Stimulated activated CD8-positive, alpha-beta memory T cell treated with anti-CD3 and anti-CD28 coated beads, Interleukin-12 subunit alpha, Interleukin-12 subunit beta, amount 100 ng/mL, for 24 hours (primary cell): ENCODE results near the gene FGFRL1.
"Not testable (repeated sequence)": the region's sequence is repeated elsewhere in the genome, so short reads cannot be mapped to it uniquely, and the experiment has no call there.

Experiments used
- DNase-seq: peaks from one replicate; pipeline ENCODE4 v3.0.0-alpha.2; 2020; ENCODE audit errors: extremely low read depth

The FGFRL1 gene

DNA sequence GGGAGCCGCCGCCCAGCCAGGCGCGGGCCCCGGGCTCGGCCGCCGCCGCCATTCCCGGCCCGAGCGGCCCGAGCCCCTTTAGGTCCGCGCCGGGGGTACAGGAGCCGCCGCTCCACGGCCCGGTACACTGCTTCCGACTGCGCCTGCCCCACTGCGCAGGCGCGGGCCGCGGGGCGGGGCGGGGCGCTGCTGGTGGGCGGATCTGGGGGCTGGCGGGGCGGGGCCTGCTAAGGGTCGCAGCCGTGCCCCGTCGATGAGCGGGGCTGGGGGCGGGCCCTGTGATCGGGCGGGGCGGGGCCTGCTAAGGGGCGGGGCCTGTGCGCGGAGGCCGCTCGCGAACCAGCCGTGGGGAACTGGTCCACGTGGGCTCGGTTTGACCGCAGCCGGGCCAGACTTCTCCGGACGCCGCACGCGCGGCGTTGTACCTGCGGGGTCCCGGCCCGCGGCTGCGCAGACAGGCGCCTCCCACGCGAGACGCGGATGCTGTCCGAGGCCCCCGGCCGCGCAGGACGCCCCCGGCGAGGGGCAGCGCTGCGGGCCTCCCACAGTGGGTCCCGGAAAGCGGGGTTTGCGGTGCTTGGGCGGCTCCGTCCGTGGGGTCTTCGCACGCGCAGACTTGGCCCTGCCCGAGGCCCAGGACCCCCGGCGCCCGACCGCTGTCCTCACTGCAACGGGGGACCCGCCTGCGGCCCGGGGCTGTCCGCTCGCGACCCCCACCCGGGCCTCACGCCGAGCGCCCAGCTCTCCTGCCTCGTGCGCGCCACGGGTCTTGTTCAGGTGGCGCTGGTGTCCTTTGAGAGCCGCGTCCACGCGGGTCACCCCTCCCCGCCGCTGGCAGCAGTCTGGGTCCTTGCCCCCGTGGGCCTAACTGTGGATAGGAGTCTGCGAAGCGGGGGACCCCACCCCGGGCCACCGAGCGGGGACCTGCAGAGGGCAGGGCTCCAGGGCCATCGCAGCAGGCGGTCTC lies 37.7 kb upstream of the FGFRL1 start, which contains the start of gene DGKQ:
Gene DGKQ, minus strand, starts transcription at position 139 of the 967 bp plus-strand sequence. Its CDS starts 87 bp downstream, at position 52.
- DNase-seq, result peak; percentile 70

DNA sequence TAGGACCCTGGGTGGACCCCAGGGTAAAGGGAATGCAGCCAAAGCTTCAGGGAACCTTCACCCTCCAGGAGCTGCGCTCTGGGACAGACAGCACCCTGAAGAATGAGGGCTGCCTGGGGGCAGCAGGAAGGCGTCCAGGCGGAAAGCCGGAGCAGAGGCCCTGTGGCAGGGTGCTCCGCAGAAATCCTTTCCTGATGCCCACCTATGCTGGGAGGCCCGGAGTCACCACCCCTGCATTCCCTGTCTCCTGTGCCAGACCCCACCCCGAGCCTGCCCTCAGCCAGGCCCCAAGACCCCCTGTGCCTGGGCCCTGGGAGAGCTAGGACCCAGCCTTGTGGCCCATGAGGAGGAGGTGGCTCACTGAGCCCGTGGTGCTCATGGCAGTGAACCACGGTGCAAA lies 36.8 kb upstream of the FGFRL1 start:
- DNase-seq, result no peak

DNA sequence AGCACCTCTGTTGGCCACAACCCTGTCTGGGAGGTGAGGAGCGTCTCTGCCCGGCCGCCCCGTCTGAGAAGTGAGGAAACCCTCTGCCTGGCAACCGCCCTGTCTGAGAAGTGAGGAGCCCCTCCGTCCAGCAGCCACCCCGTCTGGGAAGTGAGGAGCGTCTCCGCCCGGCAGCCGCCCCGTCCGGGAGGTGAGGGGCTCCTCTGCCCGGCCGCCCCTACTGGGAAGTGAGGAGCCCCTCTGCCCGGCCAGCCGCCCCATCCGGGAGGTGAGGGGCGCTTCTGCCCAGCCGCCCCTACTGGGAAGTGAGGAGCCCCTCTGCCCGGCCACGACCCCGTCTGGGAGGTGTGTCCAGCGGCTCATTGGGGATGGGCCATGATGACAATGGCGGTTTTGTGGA lies 35.4 kb upstream of the FGFRL1 start:
- not testable (repeated sequence) for DNase-seq

DNA sequence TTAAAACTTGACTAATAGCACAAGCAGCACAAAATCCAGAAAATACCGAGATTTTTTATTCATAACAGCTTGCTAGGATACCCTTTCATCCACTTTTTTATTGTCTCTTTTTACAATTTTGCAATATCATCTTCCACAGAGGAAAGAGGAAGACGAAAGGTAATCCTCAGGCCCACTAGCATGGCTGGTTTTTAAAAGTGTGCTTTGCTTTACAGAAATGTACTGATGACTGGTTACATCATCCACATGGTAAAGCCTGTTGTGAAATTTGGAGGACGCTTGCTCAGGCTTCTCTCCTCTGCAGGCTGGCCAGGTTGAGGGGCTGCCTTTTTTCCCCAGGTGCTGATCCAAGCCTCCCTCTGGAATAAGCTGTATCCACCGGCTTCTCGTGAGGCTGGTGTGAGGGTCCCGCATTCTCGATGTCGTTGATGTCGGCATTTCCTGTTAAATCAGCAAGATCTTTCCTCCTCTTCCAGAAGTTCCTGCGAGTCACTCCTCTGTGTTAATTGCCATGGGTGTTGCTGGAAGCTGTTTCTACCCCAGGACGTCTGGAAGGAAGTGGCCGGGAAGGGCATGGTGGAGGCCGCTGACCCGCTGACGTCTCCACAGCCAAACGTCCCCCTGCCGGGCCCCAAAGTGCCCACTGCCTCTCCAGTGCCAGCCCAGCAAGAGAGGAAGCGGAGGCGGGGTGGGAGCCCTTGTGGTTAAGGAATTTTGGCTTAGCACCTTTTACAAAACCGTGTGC lies 32.3 kb upstream of the FGFRL1 start:
- no peak for DNase-seq

DNA sequence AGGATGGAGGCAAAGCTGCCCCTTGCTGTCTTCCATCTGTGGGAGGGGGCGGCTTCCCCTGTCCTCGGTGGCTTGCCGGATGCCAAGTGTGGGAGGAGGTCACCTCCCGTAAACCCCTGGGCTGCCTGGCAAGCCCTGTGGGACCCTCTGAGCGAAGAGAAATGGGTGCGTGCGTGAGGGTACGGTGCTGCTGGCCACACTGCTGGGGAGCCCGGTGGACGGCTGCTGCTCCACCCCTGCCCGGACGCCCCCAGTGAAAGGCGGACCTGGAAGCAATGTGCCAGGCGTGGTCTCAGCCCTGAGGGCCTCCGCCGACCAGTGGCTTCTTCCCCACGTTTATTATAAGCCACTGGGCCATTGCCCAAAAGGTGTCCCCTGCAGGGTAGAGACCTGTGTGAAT lies 29.1 kb upstream of the FGFRL1 start:
- no peak for DNase-seq

DNA sequence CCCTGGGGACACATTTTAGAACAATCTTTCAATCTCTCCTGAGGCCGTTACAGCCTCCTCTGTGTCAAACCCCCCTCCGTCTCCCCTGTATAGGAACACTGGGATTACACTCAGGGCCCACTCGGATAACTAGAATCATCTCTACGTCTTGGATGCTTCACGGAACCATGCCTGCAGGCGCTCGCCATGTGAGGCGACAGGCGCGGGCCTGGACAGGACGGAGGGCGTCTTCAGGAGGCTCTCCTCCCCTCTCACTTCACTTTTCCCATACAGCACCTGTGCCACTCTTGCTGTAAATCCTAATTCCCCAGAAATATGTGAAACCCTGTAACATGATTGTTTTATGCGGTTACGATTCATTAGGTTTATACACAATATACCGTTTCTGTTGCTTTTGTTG lies 28.6 kb upstream of the FGFRL1 start:
- no peak for DNase-seq

DNA sequence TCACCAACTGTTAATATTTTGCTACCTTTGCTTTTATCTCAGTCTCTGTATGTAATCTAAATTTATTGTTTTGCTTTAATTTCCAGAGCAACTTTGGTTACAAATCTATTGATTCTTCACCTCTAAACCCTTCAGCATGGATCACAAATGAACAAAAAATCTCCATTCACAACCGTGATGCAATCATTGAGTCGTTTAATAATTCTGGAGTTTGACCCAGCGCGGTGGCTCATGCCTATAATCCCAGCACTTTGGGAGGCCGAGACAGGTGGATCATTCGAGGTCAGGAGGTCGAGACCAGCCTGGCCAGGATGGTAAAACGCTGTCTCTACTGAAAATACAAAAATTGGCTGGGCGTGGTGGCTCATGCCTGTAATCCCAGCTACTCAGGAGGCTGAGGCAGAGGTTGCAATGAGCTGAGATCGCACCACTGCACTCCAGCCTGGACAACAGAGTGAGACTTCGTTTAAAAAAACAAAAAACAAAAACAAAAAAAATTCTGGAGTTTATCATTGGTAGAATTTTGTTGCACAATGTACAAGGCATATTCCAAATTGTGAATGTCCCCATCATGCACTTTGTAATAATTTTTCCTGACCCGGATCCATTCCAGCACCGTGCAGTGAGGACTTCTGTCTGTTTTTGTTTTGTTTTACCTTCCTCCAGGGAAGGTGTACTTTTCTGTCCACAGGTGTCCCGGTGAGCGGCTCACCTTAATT lies 26.9 kb upstream of the FGFRL1 start:
- DNase-seq, result no peak

DNA sequence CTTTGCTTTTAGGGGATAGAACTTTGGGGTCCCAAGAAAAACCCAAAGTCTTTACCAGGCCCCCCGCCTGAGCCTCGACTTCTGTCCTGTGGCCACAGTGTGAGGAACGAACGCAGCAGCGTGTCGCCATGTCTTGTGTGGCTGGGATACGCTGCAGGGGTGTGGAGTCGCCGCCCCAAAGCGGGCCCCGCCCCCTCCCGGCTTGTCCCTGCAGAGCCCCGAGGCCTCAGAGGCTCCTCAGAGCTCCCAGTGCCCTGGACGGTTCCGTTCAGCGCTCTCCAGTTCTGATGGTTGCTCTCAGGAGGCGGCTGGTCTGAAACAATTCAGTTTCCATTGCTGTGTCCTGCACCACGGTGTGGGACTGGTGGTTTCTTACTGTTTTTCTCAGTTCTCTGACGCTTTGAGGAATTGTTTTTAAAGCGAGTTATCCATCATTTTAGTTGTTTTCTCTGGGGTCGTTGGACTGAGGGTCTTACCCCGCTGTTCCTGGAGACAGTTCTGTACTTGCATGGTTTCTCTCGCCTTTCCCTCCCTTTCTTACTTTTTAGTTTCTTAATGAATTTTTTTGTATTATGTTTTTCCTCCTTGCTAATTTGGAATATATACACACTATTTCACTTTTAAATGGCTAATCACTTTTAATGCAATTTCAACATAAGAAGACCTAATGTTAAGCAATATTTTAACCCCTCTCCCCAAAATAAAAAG lies 26.1 kb upstream of the FGFRL1 start:
- DNase-seq, result no peak

DNA sequence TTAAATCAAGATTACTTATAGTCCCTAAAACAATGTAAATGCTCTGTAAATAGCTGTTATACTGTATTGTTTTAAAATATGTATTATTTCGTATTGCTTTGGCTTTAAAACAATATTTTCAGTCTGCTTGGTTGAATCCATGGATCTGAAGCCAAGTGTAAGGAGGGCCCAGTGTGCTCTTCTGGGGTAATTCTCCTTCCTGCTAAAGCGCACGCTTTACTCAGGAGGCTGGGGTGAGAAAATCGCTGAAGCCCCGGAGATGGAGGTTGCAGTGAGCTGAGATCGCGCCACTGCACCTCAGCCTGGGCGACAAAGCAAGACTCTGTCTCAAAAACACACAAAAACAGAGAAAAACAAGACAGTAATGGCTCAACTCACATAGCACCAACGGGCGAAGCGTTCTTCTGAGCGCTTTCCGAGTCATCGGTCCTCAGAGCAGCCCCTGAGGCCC lies 25.0 kb upstream of the FGFRL1 start:
- DNase-seq, result no peak

DNA sequence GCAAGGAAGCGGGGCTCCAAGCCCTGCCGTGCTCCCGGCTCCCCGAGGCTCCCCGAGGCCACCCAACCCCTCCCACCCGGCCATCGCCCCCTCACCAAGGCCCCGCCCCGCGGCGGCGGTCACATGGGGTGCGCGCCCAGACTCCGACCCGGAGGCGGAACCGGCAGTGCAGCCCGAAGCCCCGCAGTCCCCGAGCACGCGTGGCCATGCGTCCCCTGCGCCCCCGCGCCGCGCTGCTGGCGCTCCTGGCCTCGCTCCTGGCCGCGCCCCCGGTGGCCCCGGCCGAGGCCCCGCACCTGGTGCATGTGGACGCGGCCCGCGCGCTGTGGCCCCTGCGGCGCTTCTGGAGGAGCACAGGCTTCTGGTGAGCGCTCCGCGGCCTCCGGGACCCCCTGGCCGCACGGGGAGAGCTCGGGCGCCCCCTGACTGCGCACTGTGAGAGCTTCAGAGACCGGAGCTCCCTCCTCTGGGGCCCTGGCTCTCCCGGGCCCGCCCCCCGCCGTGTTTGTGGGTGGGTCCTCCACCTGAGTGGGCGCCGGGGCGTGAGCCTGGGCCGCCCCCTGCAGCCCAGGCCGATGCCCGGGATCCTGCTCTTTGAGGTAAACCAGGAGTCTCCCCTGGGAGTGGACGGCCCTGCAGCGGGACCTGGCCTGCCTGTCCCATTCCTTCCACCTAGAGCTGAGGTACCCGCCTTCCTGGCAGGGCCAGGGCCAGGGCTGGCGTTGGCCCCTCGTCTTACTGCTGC lies 24.4 kb upstream of the FGFRL1 start, which contains the start of gene IDUA:
Gene IDUA, plus strand, starts transcription at position 166 of the 745 bp plus-strand sequence. Its CDS starts 41 bp downstream, at position 207.
- peak; percentile 75 for DNase-seq

DNA sequence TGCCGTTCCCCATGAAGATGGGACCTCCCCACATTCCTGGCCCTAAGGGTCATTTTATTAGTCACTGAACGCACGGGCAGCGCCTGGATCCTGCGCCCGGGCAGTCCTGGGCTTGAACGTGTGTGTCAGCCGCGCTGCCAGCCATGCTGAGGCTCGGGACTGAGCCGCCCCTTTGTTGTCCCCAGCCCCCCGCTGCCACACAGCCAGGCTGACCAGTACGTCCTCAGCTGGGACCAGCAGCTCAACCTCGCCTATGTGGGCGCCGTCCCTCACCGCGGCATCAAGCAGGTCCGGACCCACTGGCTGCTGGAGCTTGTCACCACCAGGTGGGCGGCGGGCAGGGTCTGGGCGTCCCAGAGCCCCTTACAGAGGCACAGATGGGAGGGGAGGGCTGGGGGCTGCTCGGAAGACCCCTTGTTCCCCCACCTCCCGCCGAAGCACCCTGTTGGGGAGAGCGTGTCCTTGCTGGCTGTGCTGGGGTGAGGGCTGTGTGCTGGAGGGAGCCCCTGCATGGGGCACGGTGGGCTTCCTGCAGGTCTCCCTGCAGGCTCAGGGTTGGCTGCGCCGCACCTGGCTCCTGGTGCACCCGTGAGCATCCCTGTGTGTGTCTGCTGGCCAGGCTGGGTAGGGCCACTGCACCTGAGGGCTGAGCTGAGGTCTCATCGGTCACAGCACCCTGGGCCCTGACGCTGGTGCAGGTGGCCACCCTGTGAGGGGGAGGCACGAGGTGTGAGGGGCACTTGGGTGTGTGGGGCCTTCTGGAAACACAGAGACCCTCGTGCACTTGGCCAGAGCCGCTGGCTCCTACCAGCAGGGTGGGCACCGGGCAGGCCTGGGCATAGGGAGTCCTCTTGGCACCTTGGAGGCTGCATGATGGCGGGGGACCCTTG lies 23.6 kb upstream of the FGFRL1 start:
- no peak for DNase-seq

DNA sequence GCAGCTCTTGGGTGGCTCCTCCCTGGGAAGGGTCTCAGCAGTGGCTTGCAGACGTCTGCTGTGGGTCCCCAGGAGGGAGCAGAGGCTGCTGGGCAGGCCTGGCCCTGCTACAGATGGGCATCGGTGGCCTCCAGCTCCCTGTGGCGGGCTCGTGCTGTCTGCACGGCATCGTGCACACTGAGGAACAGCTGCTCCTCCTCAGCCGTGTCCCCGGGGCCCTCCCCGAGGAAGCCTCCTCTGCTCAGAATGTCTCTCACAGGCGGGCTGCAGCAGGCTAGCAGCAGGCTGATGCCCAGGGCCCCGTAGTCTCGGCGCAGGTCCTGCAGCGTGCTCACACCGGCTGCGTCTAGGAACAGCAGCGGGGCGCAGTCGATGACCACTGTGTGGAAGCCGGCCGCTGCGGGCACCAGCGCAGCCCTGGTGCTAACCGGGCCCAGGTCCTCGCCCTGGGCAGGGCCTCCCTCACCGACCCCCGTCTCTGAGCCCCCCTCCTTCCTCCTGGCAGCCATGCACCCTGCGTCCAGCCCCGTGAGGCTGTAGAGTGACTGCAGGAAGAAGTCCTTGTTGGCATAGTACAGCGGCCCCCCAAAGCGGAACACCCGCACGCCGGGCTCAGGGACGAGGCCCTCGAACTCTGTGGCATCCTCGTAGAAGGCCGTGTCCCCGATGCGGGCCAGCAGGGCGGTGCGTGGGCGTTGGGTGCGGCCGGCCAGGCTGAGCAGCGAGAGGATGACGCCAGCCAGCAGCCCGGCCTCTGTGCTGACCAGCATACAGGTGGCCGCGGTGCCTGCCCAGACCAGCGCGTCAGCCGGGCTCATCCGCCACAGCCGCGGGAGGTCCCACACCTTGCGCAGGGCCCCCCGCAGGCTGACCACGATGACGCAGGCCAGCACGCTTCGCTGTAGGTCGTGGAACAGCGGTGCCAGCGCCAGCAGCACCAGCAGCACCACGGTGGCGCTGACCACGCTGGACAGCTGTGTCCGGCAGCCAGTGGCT lies 22.4 kb upstream of the FGFRL1 start:
- DNase-seq, result no peak

DNA sequence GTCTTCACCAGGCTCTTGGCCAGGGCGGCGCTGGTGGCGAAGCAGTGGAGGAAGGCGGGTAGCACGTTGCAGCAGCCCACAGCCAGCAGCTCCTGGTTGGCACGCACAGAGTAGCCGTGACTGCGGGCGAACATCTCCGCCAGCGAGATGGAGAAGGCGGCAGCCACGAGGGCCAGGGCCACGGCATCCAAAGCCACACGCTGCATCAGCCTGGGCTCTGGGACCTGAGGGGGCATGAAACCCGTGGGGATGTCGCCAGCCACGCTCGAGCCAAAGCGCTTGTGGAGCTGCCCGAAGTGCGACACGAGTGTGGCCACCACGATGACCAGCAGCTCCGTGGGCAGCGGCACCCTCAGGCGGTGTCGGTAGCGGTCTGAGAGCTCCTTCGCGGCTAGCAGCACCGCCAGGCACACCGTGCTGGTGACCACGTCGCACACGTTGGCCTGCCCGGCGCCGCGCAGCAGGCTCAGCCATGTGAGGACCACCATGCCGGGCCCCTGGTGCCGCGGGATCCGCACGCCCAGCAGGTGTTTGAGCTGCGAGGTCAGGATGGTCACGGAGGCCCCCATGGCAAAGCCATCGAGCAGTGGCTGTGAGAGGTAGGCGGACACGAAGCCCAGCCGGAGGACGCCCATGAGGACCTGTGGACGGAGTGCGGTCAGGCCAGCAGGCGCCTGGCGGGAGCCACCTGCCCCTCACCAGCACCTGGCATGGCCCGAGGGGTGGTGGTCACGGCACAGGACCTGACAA lies 21.5 kb upstream of the FGFRL1 start:
- no peak for DNase-seq

DNA sequence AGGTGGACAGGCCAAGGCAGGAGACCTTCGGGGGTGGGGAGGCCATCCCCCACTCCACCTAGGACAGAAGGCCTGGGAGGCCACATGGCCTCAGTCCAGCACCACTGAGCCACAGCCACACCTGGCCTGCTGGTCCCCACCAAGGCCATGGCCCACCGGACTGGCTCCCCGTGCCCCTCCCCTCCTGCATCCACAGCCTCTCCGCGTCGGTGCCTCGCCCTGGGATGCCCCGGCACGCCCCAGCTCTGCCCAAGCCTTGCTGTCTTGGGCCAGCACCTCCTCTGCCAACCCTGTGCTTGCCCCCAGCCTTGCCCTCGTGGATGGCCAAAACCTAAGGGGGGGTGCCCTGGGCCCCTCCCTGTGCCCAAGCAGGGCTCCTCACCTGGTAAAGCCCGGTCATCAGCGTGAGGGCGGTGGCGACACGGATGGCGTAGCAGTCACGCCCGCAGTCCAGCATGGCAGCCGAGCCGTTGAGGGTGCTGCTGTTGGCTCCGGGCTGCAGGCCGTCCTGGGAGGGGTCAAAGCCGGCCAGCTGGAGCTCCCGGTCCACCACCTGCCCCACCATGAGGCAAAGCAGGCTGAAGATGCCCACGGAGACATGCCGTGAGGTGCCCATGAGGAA lies 20.6 kb upstream of the FGFRL1 start:
- no peak for DNase-seq

DNA sequence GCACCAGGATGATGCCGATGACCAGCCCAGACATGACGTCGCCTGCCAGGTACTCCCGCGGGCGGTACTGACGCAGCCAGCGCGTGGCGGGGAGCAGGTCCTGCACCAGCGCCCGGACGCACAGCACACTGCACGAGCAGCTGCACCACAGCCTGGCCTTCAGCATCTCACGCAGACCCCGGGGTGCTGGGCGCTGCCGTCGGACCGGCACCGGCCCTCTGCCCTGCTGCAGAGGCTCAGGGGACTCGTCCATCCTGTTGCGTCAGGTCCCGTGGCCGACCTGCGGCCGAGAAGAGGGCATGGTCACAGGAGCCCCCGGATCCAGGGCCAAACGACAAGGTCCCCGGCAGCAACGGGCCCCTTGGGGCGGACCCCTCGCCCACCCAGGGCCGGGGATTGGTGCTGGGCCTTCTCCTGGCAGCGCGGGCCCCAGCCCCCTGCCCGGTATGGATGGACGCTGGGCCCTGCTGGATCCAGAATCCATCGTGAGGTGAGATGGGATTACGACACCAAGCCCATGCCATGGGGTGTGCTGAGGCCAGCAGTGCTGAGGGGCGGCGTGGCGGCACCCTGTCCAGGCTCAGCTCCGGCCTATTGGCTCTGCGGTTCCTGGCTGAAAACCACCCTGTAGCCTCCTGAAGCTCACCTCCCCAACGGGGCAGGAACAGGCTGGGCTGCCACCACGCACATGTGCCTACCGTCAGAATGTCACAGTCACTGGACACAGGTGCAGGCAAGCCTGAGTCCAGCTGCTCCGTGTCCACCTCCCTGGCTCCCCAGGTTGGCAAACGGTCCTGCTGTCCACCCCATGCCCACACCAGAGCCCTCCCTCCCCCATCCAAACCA lies 19.8 kb upstream of the FGFRL1 start:
- DNase-seq, result no peak
